Astrocyte of the cerebellum (primary cell): Measurements from ENCODE around the gene APC2.

ENCODE experiments used
- DNase-seq: peaks from one replicate; pipeline ENCODE4 v3.0.0-alpha.2; 2011; ENCODE audit warnings: low read depth
- H3K4me3 ChIP-seq: 2 replicates; pipeline ENCODE4 v1.5.1; 2011; ENCODE audit warnings: mild to moderate bottlenecking, low read depth, low read length, moderate library complexity
- in situ Hi-C: cut with HindIII; loops from 2 replicates; pipeline ENCODE4 v1.10.0; 2017; ENCODE audit warnings: low sequenced_read_pairs
- TF ChIP-seq, protein P1 (sequence below): IDR thresholded peaks from 2 replicates; pipeline ENCODE4 v1.5.1; 2012; ENCODE audit warnings: low read length, low read depth, moderate library complexity, mild to moderate bottlenecking; ENCODE audit errors: missing control alignments

APC2 gene

DNA sequence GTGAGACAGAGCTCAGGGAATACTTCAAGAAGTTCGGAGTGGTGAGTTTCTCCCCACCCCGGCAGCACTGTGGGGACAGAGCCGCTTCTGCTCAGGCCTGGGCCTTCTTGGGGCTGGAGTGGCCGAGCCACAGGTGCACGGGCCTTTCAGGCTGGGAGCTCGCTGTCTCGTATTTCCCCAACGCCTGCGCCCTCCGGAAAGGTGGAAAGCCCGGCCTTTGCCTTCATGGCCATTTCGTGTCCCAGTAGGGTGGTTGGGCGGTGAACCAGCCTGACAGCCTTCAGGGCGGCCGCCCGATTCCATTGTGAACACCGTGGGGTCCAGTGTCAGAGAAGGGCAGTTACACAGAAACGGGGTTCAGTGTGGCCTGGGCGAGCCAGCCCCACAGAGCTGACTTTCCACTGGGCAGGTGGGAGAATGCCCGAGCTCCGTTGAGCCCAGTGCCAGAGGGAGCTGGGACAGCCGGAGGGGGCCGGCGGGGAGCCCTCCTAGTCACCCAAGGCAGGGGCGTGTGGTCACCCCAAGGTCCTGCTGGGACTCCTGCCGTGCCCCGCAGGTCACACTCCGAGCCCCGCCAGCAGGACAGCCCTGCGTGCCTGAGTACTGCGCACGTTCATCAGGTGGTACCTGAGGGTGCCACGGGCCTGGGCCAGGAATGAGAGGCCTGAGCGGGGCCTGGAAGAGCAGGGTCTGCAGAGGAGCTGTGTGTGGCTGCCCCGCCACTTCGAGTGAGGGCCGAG, 28.5 kb upstream of the APC2 start:
- DNase-seq = no peak
- TF ChIP-seq, protein P1, sequence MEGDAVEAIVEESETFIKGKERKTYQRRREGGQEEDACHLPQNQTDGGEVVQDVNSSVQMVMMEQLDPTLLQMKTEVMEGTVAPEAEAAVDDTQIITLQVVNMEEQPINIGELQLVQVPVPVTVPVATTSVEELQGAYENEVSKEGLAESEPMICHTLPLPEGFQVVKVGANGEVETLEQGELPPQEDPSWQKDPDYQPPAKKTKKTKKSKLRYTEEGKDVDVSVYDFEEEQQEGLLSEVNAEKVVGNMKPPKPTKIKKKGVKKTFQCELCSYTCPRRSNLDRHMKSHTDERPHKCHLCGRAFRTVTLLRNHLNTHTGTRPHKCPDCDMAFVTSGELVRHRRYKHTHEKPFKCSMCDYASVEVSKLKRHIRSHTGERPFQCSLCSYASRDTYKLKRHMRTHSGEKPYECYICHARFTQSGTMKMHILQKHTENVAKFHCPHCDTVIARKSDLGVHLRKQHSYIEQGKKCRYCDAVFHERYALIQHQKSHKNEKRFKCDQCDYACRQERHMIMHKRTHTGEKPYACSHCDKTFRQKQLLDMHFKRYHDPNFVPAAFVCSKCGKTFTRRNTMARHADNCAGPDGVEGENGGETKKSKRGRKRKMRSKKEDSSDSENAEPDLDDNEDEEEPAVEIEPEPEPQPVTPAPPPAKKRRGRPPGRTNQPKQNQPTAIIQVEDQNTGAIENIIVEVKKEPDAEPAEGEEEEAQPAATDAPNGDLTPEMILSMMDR = no peak
- no peak overlapping the region for H3K4me3 ChIP-seq
- in situ Hi-C loops = no loop called here

DNA sequence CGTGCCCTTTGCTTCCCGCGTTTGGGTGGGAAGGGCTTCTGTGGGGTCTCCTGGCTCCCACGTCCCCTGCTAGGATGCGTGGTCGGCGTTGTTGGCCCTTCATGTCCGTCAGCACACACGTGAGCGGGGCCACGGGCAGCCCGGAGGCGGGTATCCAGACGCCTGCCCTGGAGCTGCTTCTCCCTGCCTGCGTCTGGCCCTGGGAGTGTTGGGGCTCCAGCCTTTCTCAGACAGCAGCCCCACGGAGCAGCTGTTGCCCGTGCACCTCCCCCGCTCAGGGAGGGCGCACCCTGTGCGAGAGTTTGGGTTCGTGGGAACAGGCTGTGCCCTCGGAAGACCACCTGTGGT, 28.0 kb upstream of the APC2 start:
- no peak overlapping the region for H3K4me3 ChIP-seq
- TF ChIP-seq, protein P1 = no peak
- no peak for DNase-seq
- in situ Hi-C loops = no loop called here

DNA sequence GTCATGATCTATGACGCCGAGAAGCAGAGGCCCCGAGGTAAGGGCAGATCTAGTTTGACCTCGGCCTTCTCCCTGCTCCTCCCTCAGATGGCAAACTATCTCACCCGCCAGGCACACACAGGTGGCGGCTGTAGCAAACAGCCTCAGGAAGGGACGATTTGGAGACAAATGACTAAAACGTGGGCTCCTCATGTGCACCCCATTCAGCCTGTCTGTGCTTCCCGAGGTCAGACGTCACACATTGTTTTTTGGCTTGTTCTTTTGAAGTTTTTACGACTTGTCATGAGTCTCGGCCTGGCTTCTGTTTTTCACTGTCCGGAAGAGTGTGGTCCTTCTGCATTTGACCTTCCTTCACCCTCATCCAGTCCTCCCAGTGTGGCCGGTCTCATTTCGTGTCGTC, 27.6 kb upstream of the APC2 start:
- no peak overlapping the region for H3K4me3 ChIP-seq
- in situ Hi-C loops = no loop called here
- TF ChIP-seq, protein P1 = no peak
- no peak for DNase-seq

DNA sequence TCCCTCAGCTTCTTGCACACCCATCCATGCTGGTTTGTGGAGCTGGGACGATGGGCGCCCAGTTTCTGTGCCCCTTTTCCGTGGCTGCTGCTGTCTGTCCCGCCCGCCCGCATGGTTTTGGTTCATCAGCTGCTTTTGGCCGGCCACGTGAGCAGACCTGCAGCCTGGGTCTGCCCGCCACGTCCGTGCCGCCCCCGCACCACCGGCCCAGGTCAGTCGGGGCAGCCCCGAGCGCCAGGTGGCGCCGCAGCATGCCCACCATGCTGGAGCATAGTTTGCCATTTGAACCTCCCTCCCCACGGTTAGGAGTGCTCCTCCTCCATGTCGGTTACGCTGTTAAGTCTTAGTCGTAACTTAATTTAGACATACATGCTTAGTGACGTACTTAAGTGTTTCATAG, 27.0 kb upstream of the APC2 start:
- no peak overlapping the region for H3K4me3 ChIP-seq
- TF ChIP-seq, protein P1 = no peak
- in situ Hi-C loops = no loop called here
- DNase-seq = no peak

DNA sequence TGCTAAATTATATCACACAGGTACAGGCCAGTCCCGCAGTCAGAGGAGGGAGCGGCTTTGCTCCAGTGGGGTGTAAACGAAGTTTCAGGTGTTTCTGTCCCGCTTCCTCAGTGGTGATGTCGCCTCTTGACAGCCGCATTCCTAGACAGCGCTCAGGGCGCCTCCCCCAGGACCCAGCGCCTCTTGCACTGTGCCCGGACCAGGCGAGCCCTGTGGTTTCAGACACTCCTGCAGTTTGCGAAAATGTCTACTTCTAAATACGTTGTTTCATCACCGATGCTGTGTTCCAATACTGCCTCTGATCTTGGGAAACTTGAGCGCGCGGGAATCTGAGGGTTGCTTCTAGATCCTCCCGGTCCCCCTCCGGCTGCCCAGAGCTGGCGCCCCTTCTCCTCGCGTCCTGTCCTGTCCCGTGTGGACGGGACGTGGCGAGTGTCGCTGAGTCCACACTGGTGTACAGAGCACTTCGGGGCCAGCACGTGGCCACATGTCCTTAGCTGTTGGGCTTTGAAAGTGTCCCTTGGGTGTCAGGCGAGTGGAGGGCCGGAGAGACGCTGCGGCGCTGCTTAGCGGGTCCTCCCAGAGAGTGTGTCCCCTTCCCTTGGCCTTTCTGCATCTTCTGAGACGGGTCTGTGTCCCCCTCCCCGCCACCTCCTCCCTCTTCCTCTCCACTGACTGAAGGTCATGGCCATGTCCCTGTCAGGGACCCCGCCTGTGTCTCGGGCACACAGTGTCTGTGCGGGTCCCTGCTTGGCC, 26.3 kb upstream of the APC2 start:
- TF ChIP-seq, protein P1 = no peak
- in situ Hi-C loops = no loop called here
- DNase-seq = no peak
- no peak overlapping the region for H3K4me3 ChIP-seq

DNA sequence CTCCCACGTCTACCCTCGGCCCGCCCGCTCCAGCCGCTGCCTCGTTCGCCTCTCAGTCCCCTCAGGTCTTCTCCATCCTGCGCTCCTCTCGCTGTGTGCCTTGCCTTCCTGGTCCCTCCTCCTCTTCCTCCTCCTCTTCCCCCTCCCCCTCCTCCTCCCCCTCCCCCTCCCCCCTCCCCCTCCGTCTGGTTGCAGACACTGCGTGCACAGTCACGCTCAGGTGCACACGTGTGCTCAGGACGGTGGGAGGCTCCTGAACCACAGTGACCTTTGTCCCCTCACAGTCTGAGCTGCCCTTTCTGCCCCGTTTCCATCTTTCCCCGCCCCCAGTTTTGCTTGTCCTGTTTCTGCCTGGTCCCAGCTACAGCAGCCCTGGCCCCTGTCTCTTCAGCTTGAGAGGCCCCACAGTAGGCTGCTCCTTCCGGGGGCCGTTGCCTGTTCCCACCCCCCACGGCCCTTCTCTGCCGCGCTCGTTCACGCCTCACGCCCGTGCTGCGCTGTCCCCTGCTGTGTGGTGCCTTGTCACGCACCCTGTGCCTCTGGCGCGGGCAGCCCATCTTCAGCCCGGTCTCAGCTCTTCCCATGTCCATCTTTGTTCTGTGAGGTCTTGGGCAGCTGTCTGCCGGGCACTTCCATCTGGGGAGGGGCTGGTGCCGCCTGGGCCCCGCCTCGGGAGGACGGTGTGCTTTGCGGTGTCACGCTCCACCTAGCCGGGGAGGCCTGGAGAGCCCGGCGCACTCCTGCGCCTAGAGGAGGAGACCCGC, 25.5 kb upstream of the APC2 start:
- no peak for DNase-seq
- TF ChIP-seq, protein P1 = no peak
- no peak overlapping the region for H3K4me3 ChIP-seq
- in situ Hi-C loops = no loop called here
